Activated CD4-positive, alpha-beta T cell treated with anti-CD3 and anti-CD28 coated beads, Interleukin-2, amount 50 U/mL, for 48 hours (primary cell): ENCODE data around the gene NCLN.
"Not testable (repeated sequence)": the region's sequence is repeated elsewhere in the genome, so short reads cannot be mapped to it uniquely, and the experiment has no call there.

Experiments
- DNase-seq, 2 experiments: peaks; one replicate each; pipeline ENCODE4 v3.0.0-alpha.2; 2020

The NCLN gene

DNA sequence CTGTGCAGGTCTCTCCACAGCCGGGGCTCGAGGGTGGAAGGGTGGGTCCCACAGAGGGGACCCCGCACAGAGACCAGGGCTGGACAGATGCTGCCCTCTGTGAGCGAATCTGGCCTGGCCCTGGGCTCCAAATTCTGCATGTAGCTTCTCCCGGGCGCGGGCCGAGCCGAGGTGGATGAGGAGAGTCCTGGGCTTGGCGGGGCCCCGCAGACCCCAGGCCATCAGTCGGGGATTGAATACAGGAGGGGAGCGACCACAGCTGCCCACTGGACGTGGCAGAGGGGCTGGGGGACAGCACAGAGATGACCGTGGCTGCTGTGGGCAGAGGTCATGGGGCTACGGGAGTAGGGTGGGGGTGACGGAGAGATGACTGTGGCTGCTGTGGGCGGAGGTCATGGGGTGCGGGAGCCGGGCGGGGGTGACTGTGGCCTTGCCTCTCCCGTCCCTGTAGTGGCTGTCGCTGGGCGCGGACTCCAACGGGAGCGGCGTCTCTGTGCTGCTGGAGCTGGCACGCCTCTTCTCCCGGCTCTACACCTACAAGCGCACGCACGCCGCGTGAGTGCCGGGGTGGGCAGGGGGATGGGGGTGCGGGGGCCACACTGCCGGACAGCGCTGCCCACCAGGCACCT lies 15.5 kb downstream of the NCLN start:
- no peak for DNase-seq

DNA sequence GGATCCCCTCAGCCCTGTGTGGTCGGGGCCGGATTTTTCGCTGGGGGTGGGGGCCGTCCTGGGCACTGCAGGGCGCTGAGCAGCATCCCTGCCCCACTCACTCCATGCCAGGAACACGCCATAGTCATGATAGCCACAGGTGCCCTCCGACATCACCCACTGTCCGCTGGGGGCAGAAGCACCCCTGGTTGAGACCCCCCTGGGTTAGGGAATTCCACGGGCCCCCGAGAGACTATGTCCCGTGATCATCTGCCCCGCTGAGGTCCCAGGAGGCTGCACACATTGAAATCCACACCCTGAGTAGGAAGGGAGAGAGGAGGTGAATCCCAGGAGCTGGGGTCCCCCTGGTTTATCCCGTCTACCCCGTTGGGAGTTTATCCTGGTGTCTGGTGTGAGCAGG lies 16.2 kb downstream of the NCLN start:
- no peak for DNase-seq

DNA sequence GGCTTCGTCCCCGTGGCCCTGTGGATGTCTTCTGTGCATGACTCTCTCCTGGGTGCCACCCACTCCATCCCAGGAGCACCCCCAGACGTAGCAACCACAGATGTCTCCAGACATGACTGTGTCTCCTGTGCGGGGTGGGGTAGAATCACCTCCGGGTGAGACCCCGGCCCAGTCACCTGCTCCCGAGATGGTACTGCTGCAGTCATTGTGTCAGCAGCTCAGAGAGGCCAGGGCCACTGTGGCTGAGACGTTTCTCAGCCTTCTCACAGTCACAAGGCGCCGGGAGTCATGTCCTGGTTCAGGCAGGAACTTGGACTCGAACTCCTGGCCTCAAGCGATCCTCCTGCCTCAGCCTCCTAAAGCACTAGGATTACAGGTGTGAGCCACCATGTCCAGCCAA lies 16.6 kb downstream of the NCLN start:
- DNase-seq: no peak

DNA sequence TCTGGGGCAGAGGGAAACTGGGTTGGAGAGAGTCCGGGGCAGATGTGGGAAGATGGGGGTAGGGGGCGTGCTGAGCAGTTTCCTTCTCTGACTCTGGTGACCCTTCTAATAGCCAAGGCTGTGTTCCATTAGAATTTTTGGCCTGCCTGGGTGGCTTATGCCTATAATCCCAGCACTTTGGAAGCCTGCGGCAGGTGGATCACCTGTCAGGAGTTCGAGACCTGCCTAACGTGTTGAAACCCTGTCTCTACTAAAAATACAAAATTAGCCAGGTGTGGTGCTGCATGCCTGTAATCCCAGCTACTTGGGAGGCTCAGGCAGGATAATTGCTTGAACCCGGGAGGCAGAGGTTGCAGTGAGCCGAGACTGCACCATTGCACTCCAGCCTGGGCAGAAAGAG lies 17.2 kb downstream of the NCLN start:
- DNase-seq: not testable (repeated sequence)

DNA sequence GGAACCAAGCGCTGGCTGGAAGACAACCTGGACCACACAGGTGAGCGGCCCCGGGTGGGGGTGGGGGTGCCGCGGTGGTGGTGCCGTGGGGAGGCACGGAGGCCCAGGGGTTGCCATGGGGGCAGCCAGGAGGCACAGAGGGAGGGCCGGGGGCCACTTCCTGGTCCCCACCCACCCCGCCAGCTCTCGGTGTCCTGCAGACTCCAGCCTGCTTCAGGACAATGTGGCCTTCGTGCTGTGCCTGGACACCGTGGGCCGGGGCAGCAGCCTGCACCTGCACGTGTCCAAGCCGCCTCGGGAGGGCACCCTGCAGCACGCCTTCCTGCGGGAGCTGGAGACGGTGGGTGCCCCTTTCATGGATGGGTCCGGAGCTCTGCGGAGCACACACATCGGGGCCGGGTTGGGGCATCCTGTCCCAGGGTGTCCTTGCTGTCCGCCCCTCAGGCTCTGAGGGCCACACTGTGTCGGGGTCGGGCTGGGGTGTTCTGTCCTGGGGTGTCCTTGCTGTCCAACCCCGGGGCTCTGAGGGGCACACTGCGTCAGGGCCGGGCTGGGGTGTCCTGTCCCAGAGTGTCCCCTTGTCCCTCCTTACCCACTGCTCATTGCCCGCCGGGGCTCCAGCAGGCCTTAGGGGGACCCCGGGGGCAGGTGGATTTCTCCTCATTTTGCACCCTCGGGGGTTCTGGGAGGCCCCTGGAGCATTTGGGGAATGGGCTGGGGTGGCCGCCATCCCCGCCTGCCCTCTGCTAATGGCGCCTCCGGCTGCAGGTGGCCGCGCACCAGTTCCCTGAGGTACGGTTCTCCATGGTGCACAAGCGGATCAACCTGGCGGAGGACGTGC lies 18.3 kb downstream of the NCLN start:
- no peak for DNase-seq

DNA sequence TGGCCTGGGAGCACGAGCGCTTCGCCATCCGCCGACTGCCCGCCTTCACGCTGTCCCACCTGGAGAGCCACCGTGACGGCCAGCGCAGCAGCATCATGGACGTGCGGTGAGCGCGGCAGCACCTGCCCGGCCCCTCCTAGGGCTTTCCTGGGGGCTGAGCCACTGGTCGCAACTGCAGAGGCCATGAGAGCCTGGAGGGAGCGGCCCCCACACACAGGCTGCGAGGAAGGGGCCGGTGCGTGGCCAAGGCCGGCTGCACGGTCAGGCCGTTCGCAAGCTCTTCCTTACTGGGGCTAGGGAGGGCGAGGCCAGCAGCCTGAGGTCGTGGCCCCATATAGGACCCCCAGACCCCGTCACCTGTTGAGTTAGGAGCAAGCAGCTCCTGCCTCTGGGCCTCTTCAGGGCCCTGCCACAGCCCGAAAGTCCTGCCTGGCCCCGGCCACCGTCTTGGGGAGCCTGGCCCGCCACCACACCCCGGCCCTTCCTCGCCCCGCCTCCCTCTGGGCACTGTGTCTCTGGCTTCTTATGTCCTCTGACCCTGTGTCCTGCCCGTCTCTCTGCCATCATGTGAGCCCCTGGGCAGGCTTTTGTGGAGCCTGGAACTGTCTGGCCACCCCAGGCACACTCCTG lies 19.0 kb downstream of the NCLN start:
- DNase-seq: no peak

DNA sequence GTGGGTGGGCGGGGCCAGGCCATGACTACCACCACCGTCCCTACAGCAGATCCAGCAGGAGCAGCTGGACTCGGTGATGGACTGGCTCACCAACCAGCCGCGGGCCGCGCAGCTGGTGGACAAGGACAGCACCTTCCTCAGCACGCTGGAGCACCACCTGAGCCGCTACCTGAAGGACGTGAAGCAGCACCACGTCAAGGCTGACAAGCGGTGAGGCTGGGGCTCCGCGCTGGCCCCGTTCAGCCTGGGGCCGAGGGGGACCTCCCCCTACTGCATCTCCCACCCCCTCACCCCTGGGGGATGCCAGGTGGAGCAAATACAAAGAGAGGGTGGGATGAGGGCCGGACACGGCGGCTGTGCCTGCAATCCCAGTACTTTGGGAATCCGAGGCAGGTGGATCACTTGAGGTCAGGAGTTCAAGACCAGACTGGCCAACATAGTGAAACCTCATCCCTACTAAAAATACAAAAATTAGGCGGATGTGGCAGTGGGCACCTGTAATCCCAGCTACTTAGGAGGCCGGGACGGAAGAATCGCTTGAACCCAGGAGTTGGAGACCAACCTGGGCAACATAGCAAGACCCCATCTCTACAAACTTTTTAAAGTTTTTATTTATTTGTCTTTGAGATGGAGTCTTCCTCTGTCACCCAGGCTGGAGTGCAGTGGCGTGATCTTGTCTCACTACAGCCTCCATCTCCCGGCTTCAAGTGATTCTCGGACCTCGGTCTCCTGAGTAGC lies 20.7 kb downstream of the NCLN start:
- DNase-seq: no peak

DNA sequence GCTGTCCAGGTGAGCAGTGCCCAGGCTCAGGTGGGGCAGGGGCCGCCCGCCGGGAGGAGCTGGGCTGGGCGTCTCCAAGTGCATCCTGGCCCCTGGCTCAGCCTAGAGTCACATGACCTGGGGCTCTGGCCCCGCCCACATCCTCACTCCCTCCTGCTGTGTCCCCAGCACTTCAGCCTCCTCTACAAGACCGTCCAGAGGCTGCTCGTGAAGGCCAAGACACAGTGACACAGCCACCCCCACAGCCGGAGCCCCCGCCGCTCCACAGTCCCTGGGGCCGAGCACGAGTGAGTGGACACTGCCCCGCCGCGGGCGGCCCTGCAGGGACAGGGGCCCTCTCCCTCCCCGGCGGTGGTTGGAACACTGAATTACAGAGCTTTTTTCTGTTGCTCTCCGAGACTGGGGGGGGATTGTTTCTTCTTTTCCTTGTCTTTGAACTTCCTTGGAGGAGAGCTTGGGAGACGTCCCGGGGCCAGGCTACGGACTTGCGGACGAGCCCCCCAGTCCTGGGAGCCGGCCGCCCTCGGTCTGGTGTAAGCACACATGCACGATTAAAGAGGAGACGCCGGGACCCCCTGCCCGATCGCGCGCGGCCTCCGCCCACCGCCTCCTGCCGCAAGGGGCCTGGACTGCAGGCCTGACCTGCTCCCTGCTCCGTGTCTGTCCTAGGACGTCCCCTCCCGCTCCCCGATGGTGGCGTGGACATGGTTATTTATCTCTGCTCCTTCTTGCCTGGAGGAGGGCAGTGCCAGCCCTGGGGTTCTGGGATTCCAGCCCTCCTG lies 21.9 kb downstream of the NCLN start:
- DNase-seq: no peak

DNA sequence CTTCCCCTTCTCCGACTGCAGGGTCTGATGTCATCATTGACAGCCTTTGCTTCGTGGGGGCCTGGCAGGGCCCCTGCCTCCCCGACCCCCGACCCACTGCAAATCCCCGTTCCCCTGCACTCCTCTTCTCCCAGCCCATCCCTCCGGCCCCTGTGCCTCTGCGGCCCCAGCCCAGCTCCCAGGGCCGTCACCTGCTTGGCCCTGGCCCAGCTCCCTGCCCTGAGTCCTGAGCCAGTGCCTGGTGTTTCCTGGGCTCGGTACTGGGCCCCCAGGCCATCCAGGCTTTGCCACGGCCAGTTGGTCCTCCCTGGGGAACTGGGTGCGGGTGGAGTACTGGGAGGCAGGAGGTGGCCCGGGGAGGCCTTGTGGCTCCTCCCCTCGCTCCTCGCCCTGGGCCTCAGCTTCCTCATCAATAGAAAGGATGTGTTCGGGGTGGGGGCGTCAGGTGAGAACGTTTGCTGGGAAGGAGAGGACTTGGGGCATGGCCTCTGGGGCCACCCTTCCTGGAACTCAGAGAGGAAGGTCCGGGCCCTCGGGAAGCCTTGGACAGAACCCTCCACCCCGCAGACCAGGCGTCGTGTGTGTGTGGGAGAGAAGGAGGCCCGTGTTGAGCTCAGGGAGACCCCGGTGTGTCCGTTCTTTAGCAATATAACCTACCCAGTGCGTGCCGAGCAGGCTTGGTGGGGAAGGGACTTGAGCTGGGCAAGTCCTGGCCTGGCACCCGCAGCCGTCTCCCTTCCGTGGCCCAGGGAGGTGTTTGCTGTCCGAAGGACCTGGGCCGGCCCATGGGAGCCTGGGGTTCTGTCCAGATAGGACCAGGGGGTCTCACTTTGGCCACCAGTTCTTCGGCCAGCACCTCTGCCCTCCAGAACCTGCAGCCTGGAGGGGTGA lies 22.8 kb downstream of the NCLN start:
- no peak for DNase-seq

DNA sequence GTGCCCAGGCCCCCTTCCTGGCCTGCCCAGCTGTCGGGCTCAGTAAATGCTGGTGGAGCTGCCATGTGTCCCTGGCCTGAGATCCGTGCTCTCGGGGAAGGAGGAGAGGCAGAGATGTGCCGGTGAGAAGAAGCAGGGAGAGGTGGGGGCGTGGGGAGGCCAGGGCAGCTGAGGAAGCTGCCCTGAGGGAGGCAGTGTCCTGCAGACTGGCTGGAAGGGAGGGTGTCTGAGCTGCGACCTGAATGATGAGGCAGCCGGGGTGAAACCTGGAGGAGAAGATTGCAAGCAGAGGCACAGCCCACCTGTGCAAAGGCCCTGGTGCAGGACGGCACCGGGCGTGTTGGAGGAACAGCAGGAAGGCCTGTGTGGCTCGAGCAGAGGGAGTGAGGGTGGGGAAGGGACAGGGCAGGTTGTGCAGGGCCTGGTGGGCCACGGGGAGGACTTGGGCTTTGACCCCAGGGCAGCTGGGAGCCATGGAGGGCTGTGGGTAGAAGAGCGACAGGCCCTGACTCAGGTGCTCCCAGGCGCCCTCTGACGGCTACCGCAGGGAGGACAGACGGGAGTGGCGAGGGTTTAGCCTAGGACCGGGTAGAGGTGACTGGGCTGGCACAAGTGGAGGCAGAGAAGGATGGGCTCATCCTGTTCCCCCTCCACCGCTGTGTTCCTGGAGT lies 24.8 kb downstream of the NCLN start:
- DNase-seq: peak; percentile 85 to 86

DNA sequence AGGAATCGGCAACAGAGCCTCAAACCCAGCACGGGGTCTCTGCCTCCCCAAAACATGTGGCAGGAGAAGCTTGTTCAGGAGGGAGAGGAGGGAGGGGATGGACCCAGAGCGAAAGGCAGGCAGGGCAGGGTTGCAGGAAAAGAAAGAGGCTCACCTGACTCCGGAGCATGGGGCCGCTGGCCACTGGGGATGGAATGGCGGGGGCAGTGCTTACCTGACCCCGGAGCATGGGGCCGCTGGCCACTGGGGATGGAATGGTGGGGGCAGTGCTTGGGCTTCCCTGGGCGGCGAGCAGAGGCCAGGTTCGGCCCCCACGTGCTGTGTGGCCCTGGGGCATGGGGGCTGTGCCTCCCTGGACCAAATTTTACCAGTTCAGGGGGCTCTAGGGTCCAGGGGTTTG lies 25.5 kb downstream of the NCLN start:
- no peak for DNase-seq

DNA sequence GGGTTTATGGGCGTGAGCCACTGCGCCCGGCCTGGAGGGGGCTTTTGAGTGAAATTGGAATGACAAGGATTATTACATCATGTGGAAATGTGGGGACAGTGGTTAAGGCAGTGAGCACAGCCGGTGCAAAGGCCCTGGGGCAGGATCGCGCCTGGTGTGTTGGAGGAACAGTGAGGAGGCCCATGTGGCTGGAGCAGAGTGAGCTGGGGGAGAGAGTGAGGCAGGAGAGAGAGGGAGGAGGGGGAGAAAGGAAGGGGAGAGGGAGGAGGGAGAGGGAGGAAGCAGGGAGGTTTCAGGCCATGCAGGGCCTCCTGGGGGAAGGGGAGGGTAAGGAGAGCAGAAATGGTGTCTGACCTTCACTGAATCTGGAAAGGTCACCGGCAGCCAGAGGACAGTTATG lies 27.4 kb downstream of the NCLN start:
- DNase-seq: no peak

DNA sequence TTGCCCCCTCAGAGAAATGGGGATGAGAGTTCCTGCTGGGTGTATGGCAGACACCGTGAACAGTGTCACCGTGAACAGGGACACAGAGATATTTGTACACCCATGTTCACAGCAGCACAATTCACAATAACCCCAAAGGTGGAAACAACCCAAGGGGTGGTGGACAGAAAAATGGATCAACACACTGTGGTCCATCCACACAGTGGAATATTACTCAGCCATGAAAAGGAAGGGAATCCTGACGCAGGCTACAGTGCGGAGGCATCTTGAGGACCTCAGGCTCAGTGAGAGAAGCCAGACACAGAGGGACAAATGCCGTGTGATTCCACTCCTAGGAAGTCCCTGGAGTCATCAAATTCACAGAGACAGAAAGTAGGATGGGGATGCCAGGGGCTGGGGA lies 31.1 kb downstream of the NCLN start:
- DNase-seq: no peak

DNA sequence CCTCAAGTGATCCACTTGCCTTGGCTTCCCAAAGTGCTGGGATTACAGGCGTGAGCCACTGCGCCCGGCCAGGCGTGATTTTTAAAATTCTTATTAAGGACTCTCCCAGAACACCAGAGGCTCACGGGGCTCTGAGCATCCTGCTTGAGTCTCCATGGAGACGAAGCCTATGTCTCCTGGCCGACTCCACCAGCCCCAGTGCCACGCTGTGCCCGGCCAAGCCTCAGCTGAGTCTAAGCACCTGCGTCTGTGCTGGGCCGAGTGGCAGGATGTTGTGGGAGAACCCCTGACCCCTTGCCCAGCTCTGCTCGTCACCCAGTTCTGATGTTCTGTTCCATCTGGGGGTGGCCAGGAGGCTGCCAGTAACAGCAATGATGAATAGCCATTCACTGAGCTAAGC lies 34.8 kb downstream of the NCLN start:
- no peak for DNase-seq

DNA sequence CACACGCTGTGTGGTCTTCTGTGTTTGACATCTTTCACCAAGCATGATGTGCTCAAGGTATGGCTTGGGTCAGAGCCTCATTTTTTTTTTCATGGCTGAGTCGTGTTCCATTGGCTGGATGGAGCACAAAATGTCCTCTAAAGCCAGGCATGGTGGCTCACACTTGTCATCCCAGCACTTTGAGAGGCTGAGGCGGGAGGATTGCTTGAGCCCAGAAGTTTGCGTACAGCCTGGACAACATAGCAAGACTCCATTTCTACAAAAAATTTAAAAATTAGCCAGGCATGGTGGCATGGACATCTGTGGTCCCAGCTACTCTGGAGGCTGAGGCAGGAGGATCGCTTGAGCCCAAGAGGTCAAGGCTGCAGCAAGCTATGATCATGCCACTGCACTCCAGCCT lies 35.8 kb downstream of the NCLN start:
- DNase-seq: not testable (repeated sequence)

DNA sequence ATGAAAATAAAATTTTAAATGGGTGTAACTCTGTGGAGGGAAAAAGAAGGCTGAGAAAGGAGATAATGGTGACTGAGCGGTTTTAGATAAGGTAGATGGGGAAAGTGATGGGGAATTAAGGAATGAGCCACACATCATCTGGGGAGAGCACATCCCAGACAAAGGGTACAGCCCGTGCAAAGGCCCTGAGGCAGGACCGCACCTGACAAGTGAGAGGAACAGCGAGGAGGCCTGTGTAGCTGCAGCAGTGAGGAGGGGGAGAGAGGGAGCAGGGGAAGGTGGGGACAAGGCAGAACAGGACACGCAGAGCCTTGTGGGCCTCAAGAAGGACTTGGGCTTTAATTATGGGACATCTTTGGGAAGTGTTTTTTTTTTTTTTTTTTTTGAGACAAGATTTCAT lies 37.0 kb downstream of the NCLN start:
- DNase-seq: no peak

DNA sequence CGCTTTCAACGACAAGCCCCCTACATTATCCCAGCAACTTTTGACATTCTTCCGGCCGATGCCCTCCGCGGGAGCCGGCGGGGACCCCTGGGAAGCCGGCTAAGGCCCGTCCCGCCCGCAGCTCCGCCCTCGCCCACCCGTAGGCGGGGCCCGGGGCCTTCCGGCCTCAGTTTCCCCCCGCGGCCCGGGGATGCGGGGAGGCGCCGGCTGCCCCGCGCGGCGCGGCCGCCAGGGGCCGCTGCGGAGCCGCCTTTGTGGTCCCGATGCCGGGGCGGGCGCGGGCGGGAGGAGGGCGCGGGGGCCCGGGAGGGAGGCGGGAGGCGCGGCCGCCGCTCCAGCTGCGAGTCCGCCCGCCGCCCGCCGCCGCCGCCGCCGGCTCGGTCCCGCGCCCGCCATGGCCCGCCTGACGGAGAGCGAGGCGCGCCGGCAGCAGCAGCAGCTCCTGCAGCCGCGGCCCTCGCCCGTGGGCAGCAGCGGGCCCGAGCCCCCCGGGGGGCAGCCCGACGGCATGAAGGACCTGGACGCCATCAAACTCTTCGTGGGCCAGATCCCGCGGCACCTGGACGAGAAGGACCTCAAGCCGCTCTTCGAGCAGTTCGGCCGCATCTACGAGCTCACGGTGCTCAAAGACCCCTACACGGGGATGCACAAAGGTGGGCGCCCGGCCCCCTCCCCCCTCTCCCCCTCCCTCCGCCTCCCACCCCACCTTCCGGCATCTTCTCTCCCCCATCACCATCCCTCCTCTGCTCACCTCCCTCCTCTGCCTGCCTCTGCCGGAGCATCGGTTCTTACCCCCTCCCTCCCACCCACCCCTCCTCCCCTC lies 38.8 kb downstream of the NCLN start, which contains the start of gene CELF5:
Gene CELF5 (plus strand): TSS at position 316 of the 823 bp plus-strand sequence. CDS start 79 bp downstream, at position 395.
- peak; percentile 53 to 58 for DNase-seq

DNA sequence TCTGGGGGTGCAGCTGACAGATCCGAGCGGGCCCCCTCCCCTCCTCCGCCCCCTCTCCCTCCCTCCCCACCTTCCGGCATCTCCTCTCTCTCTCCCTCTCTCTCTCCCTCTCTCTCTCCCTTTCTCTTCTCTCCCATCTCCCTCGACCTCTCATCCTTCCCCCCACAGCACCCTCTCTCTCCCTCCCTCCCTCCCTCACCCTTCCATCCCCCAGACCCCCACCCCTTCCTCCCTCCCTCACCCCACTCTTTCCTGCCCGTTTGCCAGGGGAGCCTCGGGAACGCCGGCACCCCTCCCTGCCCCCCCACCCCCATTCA lies 39.4 kb downstream of the NCLN start:
- no peak for DNase-seq

DNA sequence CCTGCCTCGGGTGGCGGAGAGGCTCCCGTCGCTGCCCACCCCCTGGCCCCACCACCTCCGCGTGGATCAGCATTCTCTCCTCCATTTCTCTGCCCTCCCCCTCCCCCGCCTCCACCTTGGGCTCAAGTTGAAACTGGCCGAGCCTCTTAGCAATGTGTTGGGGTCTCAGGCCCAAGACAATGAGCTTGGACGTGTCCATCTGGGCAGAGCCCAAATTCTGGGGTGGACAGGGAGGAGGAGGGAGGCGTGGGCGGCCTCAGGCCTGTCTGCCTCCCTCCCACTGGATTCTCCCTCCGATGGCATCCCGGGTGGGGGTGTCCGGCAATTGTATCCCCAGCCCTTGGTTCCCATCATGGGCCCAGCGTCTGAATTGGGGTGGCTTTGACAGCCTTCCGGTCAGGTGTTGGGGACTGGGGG lies 40.0 kb downstream of the NCLN start:
- DNase-seq: no peak

DNA sequence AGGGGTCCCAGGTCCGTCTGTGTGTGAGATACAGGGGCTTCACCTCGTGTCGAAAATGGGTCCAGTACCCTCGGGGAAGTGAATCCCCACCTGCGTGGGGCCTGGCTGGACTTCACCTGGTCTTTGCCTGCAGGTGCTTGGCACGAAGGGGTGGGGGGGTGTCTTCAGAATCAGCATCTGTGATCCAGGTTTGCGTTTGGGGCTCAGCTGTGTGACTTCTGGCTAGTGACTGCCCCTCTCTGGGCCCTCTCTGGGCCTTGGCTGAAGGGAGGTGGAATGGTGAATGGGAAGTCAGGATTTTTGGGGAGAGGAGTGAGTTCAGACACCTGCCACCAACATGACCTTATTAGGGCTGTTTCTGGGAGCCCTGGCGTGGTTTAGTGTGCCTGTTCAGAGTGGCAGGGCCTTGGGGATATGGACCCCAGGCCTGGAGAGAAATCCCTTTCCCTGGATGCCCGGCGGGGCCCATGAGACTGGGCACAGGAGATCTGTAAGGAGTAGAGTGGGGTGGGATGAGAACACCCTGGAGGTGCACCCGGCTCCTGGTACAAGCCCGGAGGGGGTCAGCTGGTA lies 41.4 kb downstream of the NCLN start:
- DNase-seq: no peak
